MCF 10A (cell line): ENCODE results near the gene CBLN3. TPM values are rescaled to one million over a fixed set of nuclear protein-coding genes. Genes with fewer than 3 reads are reported as not detected.

Experiments
- BruUV-seq: library from RNA; stranded (reverse); fragments of 400-500 nt; replicated peaks from 2 replicates; lab custom pipeline; 2021; lab: Mats Ljungman, UMichigan
- CTCF ChIA-PET: fragments of 300-600 bp; sonication (Branson Sonifier 250); formaldehyde crosslinking; extraction: SDS; loops from one replicate; lab custom pipeline; 2021; ENCODE audit warnings: antibody characterized with exemption, inconsistent platforms; lab: Yijun Ruan, JAX
- POLR2A ChIA-PET: fragments of 300-600, 350-650 bp; sonication (Branson Sonifier 250); formaldehyde crosslinking; extraction: SDS; loops from one replicate; lab custom pipeline; 2020; ENCODE audit warnings: antibody characterized with exemption, inconsistent platforms; lab: Yijun Ruan, JAX
- DNase-seq: peaks from one replicate; pipeline ENCODE4 v3.0.0-alpha.2; 2018; ENCODE audit not compliant: unreplicated experiment
- H3K27ac Mint-ChIP-seq: one replicate; pipeline ENCODE4 v1.8.0; 2022; ENCODE audit warnings: mild to moderate bottlenecking, low read depth, mixed read lengths; ENCODE audit not compliant: unreplicated experiment
- H3K27me3 Mint-ChIP-seq: one replicate; pipeline ENCODE4 v1.8.0; 2022; ENCODE audit warnings: mixed read lengths; ENCODE audit not compliant: insufficient read depth, unreplicated experiment
- H3K36me3 Mint-ChIP-seq: one replicate; pipeline ENCODE4 v1.8.0; 2022; ENCODE audit warnings: mild to moderate bottlenecking, moderate library complexity, mixed read lengths; ENCODE audit not compliant: insufficient read depth, unreplicated experiment
- H3K4me1 Mint-ChIP-seq: one replicate; pipeline ENCODE4 v1.8.0; 2022; ENCODE audit warnings: mixed read lengths; ENCODE audit not compliant: insufficient read depth, unreplicated experiment
- H3K4me3 Mint-ChIP-seq: one replicate; pipeline ENCODE4 v1.8.0; 2022; ENCODE audit warnings: mild to moderate bottlenecking, moderate library complexity, mixed read lengths; ENCODE audit not compliant: unreplicated experiment
- H3K9me3 Mint-ChIP-seq: one replicate; pipeline ENCODE4 v1.8.0; 2022; ENCODE audit warnings: mixed read lengths; ENCODE audit not compliant: unreplicated experiment
- intact Hi-C: fragments of 100-400 bp; cut with micrococcal nuclease; formaldehyde crosslinking; loops from 2 replicates; pipeline ENCODE4 v1.14.1; 2022
- total RNA-seq: library from RNA; stranded (reverse); gene quantifications from 2 replicates; pipeline ENCODE4 v1.2.3, GENCODE V29; 2022
- TF ChIP-seq, protein P1 (sequence below): fragments of 200-600 bp; IDR thresholded peaks from one replicate; pipeline ENCODE4 v1.8.0; 2022; ENCODE audit warnings: antibody characterized with exemption, mild to moderate bottlenecking; ENCODE audit not compliant: unreplicated experiment

Gene CBLN3
- total RNA-seq, 1 experiment from 2014 or later: 2.4 TPM

DNA sequence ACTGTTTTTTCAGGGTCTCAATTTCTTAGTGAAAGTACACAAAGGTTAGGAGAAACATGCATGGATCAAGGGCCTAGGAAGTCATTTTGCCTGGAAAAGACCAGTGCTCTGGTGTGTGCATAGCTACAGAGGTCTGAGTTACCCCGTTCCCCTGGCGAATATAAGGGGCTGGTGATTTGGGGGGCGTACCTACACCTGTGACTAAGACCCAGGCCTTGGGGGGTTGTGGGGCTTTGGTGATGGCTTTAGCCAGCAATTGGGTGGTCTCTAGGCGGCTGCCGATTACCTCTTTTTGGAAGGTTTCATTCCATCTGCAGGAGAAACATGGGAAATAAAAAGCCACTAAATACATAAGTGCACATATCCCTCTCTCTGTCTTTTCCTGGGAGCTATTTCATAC lies 12.0 kb upstream of the CBLN3 start:
- no peaks in the 10 kb centered on the region for H3K27me3 Mint-ChIP-seq
- H3K36me3 Mint-ChIP-seq: peaks cover 64% of the 10 kb centered on the region
- peak overlapping the region; percentile 78 for H3K4me3 Mint-ChIP-seq
- CTCF ChIA-PET: interaction anchor here (0.7 to 5.5 kb wide), 17 partner anchors 10 to 202 kb away, joined by 3 to 64 read pairs (median 3); partner anchors contain the start of genes ADCY4, CIDEB and KHNYN
- TF ChIP-seq, protein P1, sequence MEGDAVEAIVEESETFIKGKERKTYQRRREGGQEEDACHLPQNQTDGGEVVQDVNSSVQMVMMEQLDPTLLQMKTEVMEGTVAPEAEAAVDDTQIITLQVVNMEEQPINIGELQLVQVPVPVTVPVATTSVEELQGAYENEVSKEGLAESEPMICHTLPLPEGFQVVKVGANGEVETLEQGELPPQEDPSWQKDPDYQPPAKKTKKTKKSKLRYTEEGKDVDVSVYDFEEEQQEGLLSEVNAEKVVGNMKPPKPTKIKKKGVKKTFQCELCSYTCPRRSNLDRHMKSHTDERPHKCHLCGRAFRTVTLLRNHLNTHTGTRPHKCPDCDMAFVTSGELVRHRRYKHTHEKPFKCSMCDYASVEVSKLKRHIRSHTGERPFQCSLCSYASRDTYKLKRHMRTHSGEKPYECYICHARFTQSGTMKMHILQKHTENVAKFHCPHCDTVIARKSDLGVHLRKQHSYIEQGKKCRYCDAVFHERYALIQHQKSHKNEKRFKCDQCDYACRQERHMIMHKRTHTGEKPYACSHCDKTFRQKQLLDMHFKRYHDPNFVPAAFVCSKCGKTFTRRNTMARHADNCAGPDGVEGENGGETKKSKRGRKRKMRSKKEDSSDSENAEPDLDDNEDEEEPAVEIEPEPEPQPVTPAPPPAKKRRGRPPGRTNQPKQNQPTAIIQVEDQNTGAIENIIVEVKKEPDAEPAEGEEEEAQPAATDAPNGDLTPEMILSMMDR: no peak
- peak overlapping the region; percentile 100 for H3K27ac Mint-ChIP-seq
- POLR2A ChIA-PET: interaction anchor here (0.8 to 4.8 kb wide), 15 partner anchors 11 to 327 kb away, joined by 3 to 47 read pairs (median 5); partner anchors contain the start of genes CBLN3, DCAF11, DHRS1 and IPO4
- peaks cover 8% of the 10 kb centered on the region for H3K4me1 Mint-ChIP-seq
- intact Hi-C loops: no loop called here
- H3K9me3 Mint-ChIP-seq: no peaks in the 10 kb centered on the region
- TSS peak; percentile 54 for BruUV-seq
- DNase-seq: no peak

DNA sequence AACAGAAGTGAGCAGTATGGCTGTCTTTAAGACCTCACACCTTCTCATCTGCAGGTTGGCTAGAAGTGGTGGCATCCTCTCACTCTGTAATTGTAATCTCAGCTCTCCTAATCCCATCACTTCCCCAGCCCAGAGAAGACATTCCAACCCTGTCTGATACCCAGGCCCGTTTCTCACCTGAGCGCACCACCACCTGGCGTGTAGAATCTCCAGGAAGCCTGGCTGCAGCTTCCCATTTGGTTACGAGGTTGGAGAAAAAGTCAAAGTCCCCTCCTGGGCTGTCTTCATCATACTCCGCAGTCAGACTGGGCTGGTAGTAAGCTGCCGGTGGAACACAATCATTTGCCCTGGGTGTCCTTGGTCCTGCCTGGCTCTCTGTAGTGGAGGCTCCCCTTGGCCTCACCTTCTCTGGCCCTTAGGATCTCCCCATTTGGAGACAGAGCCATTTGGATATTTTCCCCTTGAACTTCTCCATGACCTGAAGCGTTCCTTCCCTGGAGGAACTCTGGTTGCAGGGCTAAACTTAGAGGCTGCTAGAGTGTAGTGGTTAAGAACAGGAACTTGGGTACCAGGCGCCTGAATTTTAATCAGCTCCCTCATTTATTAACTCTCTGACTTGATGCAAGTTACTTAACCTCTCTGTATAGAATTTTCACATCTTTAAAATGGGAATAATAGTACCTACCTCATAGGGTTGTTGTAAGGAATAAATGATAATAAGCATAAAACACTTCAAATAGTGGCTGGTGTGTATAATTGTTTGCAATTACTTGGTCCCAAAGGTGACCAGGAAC lies 11.3 kb upstream of the CBLN3 start:
- Mint-ChIP-seq H3K4me1 (peaks cover 8% of the 10 kb centered on the region), H3K27me3 (no peaks in the 10 kb centered on the region), H3K4me3 (peak overlapping the region; percentile 78), H3K36me3 (peaks cover 65% of the 10 kb centered on the region), H3K27ac (peak overlapping the region; percentile 49), H3K9me3 (no peaks in the 10 kb centered on the region)
- no peak for DNase-seq
- TF ChIP-seq, protein P1: no peak
- BruUV-seq: no TSS peak
- ChIA-PET CTCF (interaction anchor here (0.6 to 5.5 kb wide), 14 partner anchors 9 to 167 kb away, joined by 3 to 64 read pairs (median 4); partner anchors contain the start of genes ADCY4, CIDEB and KHNYN), POLR2A (interaction anchor here (0.5 to 4.8 kb wide), 10 partner anchors 10 to 252 kb away, joined by 3 to 47 read pairs (median 4); partner anchors contain the start of genes CBLN3, DHRS1, IPO4 and KHNYN)
- intact Hi-C loops: no loop called here

DNA sequence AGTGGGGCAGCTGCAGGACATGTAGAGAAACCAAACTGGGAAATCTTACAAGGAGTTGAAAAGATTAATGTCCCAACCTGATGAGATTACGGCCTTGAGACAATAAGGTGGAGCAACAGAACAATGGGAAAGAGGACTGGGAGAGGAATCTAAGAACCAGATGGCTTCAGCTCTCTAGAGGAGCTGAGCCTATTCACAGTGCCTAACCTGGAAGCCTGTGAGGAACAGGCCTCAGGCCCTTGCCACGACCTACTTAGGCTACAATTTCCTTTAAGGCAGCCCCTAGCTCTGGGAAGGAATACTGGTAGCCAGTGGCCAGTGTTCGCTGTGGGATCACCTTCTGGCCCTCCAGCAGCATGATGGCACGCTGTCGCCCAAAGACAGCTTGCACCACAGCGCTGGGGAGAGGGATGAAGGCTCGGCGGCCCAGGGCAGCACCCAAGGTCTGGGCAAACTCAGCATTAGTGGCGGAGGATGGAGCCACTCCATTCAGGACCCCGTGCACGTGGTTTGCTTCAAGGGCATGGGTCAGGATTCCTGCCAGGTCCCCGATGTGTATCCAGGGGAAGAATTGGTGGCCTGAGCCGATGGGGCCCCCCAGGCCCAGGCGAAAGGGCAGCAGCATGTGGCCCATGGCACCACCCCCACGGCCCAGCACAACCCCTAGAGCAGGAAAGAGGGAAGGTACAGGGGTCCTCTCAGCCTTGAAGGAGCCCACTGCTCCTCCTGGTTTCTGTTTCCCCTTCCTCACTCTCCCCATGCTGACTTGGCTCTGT lies 10.6 kb upstream of the CBLN3 start:
- Mint-ChIP-seq H3K4me3 (no peak overlapping the region), H3K4me1 (peaks cover 8% of the 10 kb centered on the region), H3K9me3 (no peaks in the 10 kb centered on the region), H3K27ac (peak overlapping the region; percentile 49), H3K36me3 (peaks cover 64% of the 10 kb centered on the region), H3K27me3 (no peaks in the 10 kb centered on the region)
- no TSS peak for BruUV-seq
- intact Hi-C loops: no loop called here
- CTCF ChIA-PET: interaction anchor here (0.6 to 5.5 kb wide), 6 partner anchors 9 to 1841 kb away, joined by 3 to 64 read pairs (median 16); partner anchors contain the start of genes ADCY4, CIDEB and KHNYN
- POLR2A ChIA-PET: interaction anchor here (0.5 to 4.8 kb wide), 3 partner anchors 9 to 236 kb away, joined by 3 to 47 read pairs (median 3); partner anchors contain the start of genes CBLN3, KHNYN and LTB4R2
- TF ChIP-seq, protein P1: no peak
- DNase-seq: no peak
